Smooth muscle cell (in vitro differentiated cells): ENCODE results near the gene DLX5. TPM values are rescaled to one million over a fixed set of nuclear protein-coding genes. Genes with fewer than 3 reads are reported as not detected.
A peak's percentile ranks its signal among the peaks of the same experiment; 100 is the strongest.

Experiments used
- DNase-seq: peaks from one replicate; lab custom pipeline; 2025; ENCODE audit not compliant: unreplicated experiment; lab: John Stamatoyannopoulos, UW
- H2AFZ ChIP-seq: fragments of 200-600 bp; sonication (generic); 2 replicates; pipeline ENCODE4 v1.6.0; 2016; ENCODE audit warnings: antibody characterized with exemption, low read depth, mild to moderate bottlenecking
- H3F3A ChIP-seq: fragments of 200-600 bp; sonication (generic); 2 replicates; pipeline ENCODE4 v1.6.0; 2017; ENCODE audit warnings: antibody characterized with exemption, low read depth
- H3K27ac ChIP-seq: fragments of 200-600 bp; sonication (generic); 2 replicates; pipeline ENCODE4 v1.5.1; 2016; ENCODE audit warnings: low read depth, mild to moderate bottlenecking
- H3K27me3 ChIP-seq: fragments of 200-600 bp; sonication (generic); 2 replicates; pipeline ENCODE4 v1.6.1; 2016; ENCODE audit warnings: low read depth, mild to moderate bottlenecking
- H3K36me3 ChIP-seq: fragments of 200-600 bp; sonication (generic); 2 replicates; pipeline ENCODE4 v1.5.1; 2016; ENCODE audit warnings: low read depth
- H3K4me1 ChIP-seq: fragments of 200-600 bp; sonication (generic); 2 replicates; pipeline ENCODE4 v1.5.1; 2016; ENCODE audit warnings: low read depth
- H3K4me2 ChIP-seq: fragments of 200-600 bp; sonication (generic); 2 replicates; pipeline ENCODE4 v1.6.0; 2016; ENCODE audit warnings: mild to moderate bottlenecking
- H3K4me3 ChIP-seq: fragments of 200-600 bp; sonication (generic); 2 replicates; pipeline ENCODE4 v1.5.1; 2016; ENCODE audit warnings: mild to moderate bottlenecking
- H3K79me2 ChIP-seq: fragments of 200-600 bp; sonication (generic); 2 replicates; pipeline ENCODE4 v1.6.0; 2016; ENCODE audit warnings: low read depth, mild to moderate bottlenecking
- H3K9ac ChIP-seq: fragments of 200-600 bp; sonication (generic); 2 replicates; pipeline ENCODE4 v1.6.0; 2016; ENCODE audit warnings: low read depth
- H3K9me3 ChIP-seq: fragments of 200-600 bp; sonication (generic); replicated peaks from 2 replicates; pipeline ENCODE4 v1.5.1; 2016; ENCODE audit warnings: low read depth
- H4K20me1 ChIP-seq: fragments of 200-600 bp; sonication (generic); 2 replicates; pipeline ENCODE4 v1.6.0; 2016; ENCODE audit warnings: low read depth
- WGBS: methylation state at CpG from one replicate; pipeline ENCODE4 v1.1.7; 2016; ENCODE audit warnings: low lambda C conversion rate; 5-methylcytosine and 5-hydroxymethylcytosine counted together
- polyA plus RNA-seq: library from polyadenylated mRNA; unstranded; fragments of >200 nt; fragmentation: Nextera tagmentation; extraction: Ambion mirVana; gene quantifications from 2 replicates; pipeline ENCODE4 v1.2.1, GENCODE V29; 2016
- total RNA-seq: library from RNA; depleted of rRNA; stranded (reverse); fragments of >200 nt; gene quantifications from 2 replicates; pipeline ENCODE4 v1.2.3, GENCODE V29; 2014
- TF ChIP-seq, protein P1 (sequence below): fragments of 200-600 bp; sonication (generic); IDR thresholded peaks from 2 replicates; pipeline ENCODE4 v1.5.1; 2017; ENCODE audit warnings: borderline replicate concordance, mild to moderate bottlenecking, antibody characterized with exemption; ENCODE audit not compliant: insufficient read depth, poor library complexity, severe bottlenecking

The DLX5 gene
- total and polyA plus RNA-seq, 2 experiments from 2014 or later: 3.5 to 4.3 TPM

DNA sequence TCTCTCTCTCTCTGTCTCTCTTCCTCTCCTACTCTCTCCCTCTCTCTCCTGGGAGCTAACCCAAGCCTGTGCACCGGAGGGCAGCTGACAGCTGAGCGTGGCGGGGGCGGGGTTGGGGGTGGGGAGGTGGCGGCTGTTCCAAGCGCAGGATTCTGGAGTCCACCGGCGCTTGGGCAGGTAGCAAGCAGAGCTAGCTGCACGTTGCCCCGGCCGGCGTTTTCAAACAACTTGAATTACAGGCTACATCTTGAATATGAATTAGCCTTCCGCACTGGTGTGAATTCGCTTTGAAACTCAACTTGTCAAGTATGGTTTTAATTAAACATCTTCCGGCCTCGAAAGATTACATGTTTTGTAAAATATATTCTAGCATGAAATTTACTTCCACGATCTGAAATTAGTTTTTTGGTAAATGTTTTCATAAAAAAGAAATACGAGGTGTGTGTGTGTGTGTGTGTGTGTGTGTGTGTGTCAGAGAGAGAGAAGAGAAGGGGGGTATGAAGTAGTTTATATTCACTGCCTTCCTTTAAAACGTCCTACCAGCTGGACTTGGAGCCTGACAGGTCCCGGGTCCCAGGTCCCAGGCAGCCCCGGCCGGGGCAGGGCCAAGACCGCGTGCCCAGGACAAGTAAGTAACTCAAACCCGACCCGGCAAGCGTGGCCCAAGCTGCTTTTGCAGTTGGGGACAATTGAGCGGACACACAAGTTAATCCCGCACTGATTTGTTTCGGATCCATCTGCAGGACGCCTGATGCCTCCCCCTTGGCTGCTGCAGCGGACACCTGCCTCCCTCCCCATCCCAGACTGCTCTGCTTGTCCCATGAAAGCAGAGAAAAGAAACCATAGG lies 28.3 kb downstream of the DLX5 start:
- H3K27ac ChIP-seq: no peak overlapping the region
- H3K9me3 ChIP-seq: no peaks in the 10 kb centered on the region
- H3K27me3 ChIP-seq: peaks cover 100% of the 10 kb centered on the region
- H3K4me2 ChIP-seq: peak overlapping the region; percentile 72
- WGBS: 5% methylated on average over 32 of the region's 32 CpGs
- H3K9ac ChIP-seq: no peak overlapping the region
- H3K36me3 ChIP-seq: no peaks in the 10 kb centered on the region
- no peak overlapping the region for H2AFZ ChIP-seq
- no peaks in the 10 kb centered on the region for H4K20me1 ChIP-seq
- no peaks in the 10 kb centered on the region for H3F3A ChIP-seq
- H3K79me2 ChIP-seq: no peaks in the 10 kb centered on the region
- TF ChIP-seq, protein P1, sequence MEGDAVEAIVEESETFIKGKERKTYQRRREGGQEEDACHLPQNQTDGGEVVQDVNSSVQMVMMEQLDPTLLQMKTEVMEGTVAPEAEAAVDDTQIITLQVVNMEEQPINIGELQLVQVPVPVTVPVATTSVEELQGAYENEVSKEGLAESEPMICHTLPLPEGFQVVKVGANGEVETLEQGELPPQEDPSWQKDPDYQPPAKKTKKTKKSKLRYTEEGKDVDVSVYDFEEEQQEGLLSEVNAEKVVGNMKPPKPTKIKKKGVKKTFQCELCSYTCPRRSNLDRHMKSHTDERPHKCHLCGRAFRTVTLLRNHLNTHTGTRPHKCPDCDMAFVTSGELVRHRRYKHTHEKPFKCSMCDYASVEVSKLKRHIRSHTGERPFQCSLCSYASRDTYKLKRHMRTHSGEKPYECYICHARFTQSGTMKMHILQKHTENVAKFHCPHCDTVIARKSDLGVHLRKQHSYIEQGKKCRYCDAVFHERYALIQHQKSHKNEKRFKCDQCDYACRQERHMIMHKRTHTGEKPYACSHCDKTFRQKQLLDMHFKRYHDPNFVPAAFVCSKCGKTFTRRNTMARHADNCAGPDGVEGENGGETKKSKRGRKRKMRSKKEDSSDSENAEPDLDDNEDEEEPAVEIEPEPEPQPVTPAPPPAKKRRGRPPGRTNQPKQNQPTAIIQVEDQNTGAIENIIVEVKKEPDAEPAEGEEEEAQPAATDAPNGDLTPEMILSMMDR: no peak
- peaks cover 11% of the 10 kb centered on the region for H3K4me1 ChIP-seq
- DNase-seq: no peak
- H3K4me3 ChIP-seq: no peak overlapping the region

DNA sequence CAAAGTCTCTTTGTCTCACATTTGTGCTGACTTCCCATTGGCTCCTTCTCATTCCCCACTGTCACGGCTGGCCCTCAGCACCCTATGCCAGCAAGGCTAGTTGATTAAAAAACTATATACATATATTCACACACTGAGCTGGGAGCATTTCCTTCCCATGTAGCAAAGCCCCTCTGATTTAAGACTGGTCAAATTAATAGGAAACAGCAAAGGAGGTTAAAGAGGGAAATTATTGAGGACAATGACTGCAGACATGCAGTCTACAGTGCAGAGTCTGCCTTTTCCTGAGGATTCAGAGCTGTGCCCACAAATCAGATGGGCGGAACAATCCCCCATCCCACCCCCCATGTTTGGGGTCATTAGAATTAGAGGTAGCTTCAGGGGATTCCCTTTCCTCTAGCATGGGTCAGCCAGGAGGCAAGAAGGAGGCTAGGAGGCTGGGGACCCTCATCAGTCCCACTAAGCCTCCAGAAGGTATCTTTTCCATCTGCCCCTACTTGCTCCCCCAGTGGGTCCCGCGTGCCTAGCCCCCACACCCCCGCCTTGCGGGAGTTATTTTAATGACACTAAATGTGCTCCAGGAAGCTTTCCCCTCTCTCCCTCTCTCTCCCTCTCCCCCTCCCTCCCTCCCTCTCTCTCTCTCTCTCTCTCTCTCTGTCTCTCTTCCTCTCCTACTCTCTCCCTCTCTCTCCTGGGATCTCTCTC lies 29.1 kb downstream of the DLX5 start:
- 27% methylated on average over 2 of the region's 6 CpGs for WGBS
- no peak overlapping the region for H3K27ac ChIP-seq

DNA sequence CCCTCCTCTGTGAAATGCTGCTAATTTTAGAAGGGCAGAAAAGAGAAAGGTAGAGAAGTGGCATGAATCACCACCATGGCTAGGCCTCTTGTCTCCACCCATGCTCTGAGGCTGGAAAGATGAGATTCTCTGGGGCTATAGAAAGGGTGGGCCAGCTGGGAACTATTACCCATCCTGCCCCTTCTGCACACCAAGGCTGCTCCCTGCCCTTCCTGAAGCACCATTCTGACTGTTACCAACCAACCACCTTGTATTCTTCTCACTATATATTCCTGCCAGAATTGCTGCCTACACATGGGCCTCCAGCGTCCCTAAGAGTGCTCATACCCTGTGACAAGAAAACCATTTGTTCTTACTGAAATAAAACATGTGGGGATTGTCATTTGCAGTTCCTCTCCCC lies 30.7 kb downstream of the DLX5 start:
- no peak overlapping the region for H3K4me2 ChIP-seq
- H3K4me1 ChIP-seq: peaks cover 11% of the 10 kb centered on the region
- no peaks in the 10 kb centered on the region for H3F3A ChIP-seq
- no peak overlapping the region for H2AFZ ChIP-seq
- H3K79me2 ChIP-seq: no peaks in the 10 kb centered on the region
- 70% methylated on average over 1 of the region's 1 CpG for WGBS
- no peaks in the 10 kb centered on the region for H3K9me3 ChIP-seq
- H3K27ac ChIP-seq: no peak overlapping the region
- no peak for DNase-seq
- H3K36me3 ChIP-seq: no peaks in the 10 kb centered on the region
- H3K9ac ChIP-seq: no peak overlapping the region
- H3K4me3 ChIP-seq: no peak overlapping the region
- peaks cover 100% of the 10 kb centered on the region for H3K27me3 ChIP-seq
- TF ChIP-seq, protein P1: no peak
- no peaks in the 10 kb centered on the region for H4K20me1 ChIP-seq

More for the DNA sequence above, 29.1 kb downstream of the DLX5 start:
- H2AFZ ChIP-seq: no peak overlapping the region
- no peaks in the 10 kb centered on the region for H3F3A ChIP-seq
- H3K9ac ChIP-seq: no peak overlapping the region
- H3K36me3 ChIP-seq: no peaks in the 10 kb centered on the region
- TF ChIP-seq, protein P1: no peak
- H3K79me2 ChIP-seq: no peaks in the 10 kb centered on the region
- peaks cover 11% of the 10 kb centered on the region for H3K4me1 ChIP-seq
- no peak for DNase-seq
- peaks cover 100% of the 10 kb centered on the region for H3K27me3 ChIP-seq
- no peaks in the 10 kb centered on the region for H4K20me1 ChIP-seq
- H3K9me3 ChIP-seq: no peaks in the 10 kb centered on the region
- no peak overlapping the region for H3K4me3 ChIP-seq
- H3K4me2 ChIP-seq: no peak overlapping the region
